Measurements from ENCODE around the gene FXYD3. TPM values are rescaled to one million over a fixed set of nuclear protein-coding genes. Genes with fewer than 3 reads are reported as not detected.
A peak's percentile ranks its signal among the peaks of the same experiment; 100 is the strongest.
"Not testable (repeated sequence)": the region's sequence is repeated elsewhere in the genome, so short reads cannot be mapped to it uniquely, and the experiment has no call there.

Gene FXYD3
- total and polyA plus RNA-seq, 9 donors: 0.23 to 33.2 (median 3.8) TPM; not detected in 2

- no peak overlapping the region for H3K4me3 ChIP-seq
- WGBS, 3 donors: 87 to 89% (median 88%) methylated on average over 22 to 35 of the region's 35 CpGs
- intact Hi-C loops (cut with DNase I): loop anchor here in 1 of 4 donors (2.0 kb wide), 1 partner anchor 13 kb away; the partner anchor contains the start of gene FXYD1
Measured at GRCh38 chr19:35125749-35126623, 10.4 kb downstream of the FXYD3 start.

GRCh38 chr19:35126624-35126959, 11.0 kb downstream of the FXYD3 start:
- Histone ChIP-seq H3K4me1 (ENCODE audit: insufficient read depth) (peaks cover 4% of the 10 kb centered on the region), H3K27ac (no peak overlapping the region), H3K4me3 (no peak overlapping the region), H3K36me3 (no peaks in the 10 kb centered on the region), H3K27me3 (no peaks in the 10 kb centered on the region), H3K9me3 (no peaks in the 10 kb centered on the region)
- intact Hi-C loops (cut with DNase I): no loop called here
- peak in 1 of 5 donors; percentile 55 for DNase-seq
- no peak for TF ChIP-seq EP300 (IDR thresholded peaks at IDR 0.05)
- no peak for TF ChIP-seq POLR2A (IDR thresholded peaks at IDR 0.05)
- TF ChIP-seq CTCF (IDR thresholded peaks at IDR 0.05): no peak
- 27 to 42% (median 36%) methylated on average over 10 to 20 of the region's 20 CpGs for WGBS, 3 donors

More at GRCh38 chr19:35125749-35126623, 10.4 kb downstream of the FXYD3 start:
- Histone ChIP-seq H3K4me1 (ENCODE audit: insufficient read depth) (peaks cover 4% of the 10 kb centered on the region), H3K9me3 (no peaks in the 10 kb centered on the region), H3K27me3 (no peaks in the 10 kb centered on the region), H3K27ac (no peak overlapping the region), H3K36me3 (no peaks in the 10 kb centered on the region)
- DNase-seq: no peak
- TF ChIP-seq POLR2A (IDR thresholded peaks at IDR 0.05): no peak
- TF ChIP-seq EP300 (IDR thresholded peaks at IDR 0.05): no peak
- TF ChIP-seq CTCF (IDR thresholded peaks at IDR 0.05): no peak

- Histone ChIP-seq H3K4me1 (ENCODE audit: insufficient read depth) (peaks cover 4% of the 10 kb centered on the region), H3K27ac (no peak overlapping the region), H3K9me3 (no peaks in the 10 kb centered on the region), H3K27me3 (no peaks in the 10 kb centered on the region), H3K36me3 (no peaks in the 10 kb centered on the region), H3K4me3 (no peak overlapping the region)
- TF ChIP-seq CTCF (IDR thresholded peaks at IDR 0.05) (no peak), EP300 (IDR thresholded peaks at IDR 0.05) (no peak)
- intact Hi-C loops (cut with DNase I): no loop called here
- 79 to 93% (median 83%) methylated on average over 7 of the region's 7 CpGs for WGBS, 3 donors
- DNase-seq: no peak
Measured at GRCh38 chr19:35127871-35128270, 12.2 kb downstream of the FXYD3 start.

DNA sequence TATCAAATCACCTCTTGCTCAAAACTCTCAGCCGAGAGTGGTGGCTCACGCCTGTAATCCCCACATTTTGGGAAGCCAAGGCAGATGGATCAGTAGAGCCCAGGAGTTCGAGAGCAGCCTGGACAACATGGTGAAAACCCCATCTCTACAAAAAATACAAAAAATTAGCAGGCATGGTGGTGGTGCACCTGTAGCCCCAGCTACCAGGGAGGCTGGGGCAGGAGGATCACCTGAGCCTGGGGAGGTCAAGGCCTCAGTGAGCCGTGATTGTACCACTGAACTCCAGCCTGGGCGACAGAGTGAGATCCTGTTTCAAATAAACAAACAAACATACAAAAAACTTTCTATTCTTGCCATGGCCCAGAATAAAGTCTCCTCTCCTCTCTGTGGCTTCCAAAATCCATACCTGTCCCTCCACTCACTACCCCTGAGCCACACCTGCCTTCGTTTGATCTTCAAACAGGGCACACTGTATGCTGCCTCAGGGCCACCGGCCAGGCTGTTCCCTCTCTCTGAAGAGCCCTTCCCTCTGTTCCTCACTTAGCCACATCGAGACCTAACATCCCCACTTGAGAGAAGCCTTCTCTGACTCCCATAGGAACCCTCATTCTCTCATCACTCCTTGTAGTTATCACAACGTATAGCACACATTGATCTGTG, 12.9 kb downstream of the FXYD3 start:
- H3K36me3 ChIP-seq: no peaks in the 10 kb centered on the region
- H3K27ac ChIP-seq: no peak overlapping the region
- H3K9me3 ChIP-seq: no peaks in the 10 kb centered on the region
- TF ChIP-seq EP300 (IDR thresholded peaks at IDR 0.05) (no peak), POLR2A (IDR thresholded peaks at IDR 0.05) (no peak), CTCF (IDR thresholded peaks at IDR 0.05) (no peak)
- intact Hi-C loops (cut with DNase I): no loop called here
- WGBS, 3 donors: 87 to 91% (median 88%) methylated on average over 9 of the region's 9 CpGs
- DNase-seq: no peak
- H3K27me3 ChIP-seq: no peaks in the 10 kb centered on the region
- peaks cover 4% of the 10 kb centered on the region for H3K4me1 ChIP-seq (ENCODE audit: insufficient read depth)
- H3K4me3 ChIP-seq: no peak overlapping the region

- intact Hi-C loops (cut with DNase I); H3K4me1 ChIP-seq (ENCODE audit: insufficient read depth); H3K27me3 ChIP-seq; H3K4me3 ChIP-seq; H3K36me3 ChIP-seq; H3K27ac ChIP-seq; DNase-seq; H3K9me3 ChIP-seq: not testable (repeated sequence)
- WGBS, 3 donors: 51 to 58% (median 55%) methylated on average over 14 of the region's 14 CpGs
Measured at GRCh38 chr19:35129724-35130274, 14.2 kb downstream of the FXYD3 start.
